EH (cell line): ENCODE measurements around the gene KEL.

Experiments
- DNase-seq: peaks from one replicate; pipeline ENCODE4 v3.0.0-alpha.2; 2015; ENCODE audit warnings: low read depth

The KEL gene

GRCh38 chr7:142962991-142963390, 828 bp upstream of the KEL start:
- DNase-seq = no peak

DNA sequence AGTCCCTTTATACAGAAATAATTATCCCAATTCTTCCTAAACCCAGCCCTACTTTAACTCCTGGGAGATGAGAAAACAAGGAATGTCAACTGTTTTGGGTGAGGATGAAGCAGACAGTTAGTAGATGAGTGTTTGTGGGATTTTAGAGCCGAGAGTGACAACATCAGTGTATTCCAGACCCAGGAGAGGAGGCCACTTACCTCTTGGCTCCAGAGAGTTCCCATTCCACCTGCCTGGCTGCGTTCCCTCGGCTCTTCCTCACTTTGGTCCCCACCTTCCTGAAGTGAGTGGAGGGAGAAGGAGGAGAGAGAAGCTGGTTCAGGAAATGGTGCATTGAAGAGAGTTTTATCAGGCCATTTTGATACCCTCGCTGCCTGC, 579 bp downstream of the KEL start:
- DNase-seq = no peak

DNA sequence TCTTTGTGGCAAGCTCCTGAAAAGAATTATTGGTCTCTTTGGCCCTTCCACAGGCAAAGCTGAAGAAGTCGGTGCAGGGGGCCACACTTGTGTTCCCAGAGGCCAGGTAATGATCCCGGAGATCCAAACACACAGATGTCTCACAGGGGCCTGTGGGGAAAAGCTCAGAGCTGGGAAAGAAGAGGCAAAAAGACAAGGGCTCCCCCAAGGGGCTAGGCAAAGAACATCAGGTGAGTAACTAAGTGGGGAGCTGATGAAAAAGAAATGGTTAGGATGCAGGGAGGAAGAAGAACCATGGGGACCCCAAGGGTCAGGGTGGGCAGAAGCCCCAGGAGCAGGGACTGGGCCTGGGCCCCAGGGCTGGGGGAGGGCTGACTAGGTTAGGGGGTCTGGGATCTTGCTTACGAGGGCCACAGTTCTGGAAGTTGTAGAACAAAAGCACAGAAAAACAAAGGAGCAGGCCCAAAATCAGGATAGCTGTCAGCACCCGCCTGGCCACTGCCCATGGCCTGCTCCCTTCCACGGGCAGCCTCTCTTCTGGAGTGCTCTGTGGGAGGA, 1.1 kb downstream of the KEL start:
- no peak for DNase-seq

- no peak for DNase-seq
Measured at GRCh38 chr7:142959202-142959601, 3.0 kb downstream of the KEL start.

GRCh38 chr7:142957723-142958122, 4.4 kb downstream of the KEL start:
- DNase-seq = no peak

DNA sequence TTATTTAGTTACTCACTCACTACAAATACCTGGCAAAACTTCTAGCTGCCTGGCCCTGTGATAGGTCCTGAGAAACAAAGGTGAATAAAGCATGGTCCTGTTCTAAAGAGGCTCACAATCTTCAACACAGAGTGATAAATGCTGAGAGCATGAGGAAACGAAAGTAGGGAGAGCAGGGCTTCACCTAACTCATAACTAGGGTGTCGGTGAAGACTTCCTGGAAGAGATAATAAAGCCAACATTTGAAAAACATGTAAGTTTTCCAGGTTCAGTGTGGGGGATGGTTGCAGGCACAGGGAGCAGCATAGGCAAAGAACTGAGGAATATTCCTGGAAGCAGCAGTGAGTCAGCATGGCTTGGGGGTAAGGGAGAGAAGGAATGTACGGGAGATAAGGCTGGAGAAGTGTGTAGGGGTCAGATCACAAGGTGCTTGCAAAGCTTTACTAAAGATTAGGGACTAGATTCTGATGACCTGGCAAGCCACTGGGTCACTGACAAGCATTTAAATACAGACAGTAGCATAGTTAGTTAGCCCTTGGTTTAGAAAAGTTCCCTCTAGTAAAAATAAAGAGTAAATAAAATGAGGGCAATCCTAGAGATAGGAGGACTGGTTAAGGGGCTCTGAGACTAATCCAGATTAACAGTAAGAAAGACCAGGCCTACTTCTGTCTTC, 5.1 kb downstream of the KEL start:
- DNase-seq = peak; percentile 16

GRCh38 chr7:142954680-142955268, 7.4 kb downstream of the KEL start:
- no peak for DNase-seq

DNA sequence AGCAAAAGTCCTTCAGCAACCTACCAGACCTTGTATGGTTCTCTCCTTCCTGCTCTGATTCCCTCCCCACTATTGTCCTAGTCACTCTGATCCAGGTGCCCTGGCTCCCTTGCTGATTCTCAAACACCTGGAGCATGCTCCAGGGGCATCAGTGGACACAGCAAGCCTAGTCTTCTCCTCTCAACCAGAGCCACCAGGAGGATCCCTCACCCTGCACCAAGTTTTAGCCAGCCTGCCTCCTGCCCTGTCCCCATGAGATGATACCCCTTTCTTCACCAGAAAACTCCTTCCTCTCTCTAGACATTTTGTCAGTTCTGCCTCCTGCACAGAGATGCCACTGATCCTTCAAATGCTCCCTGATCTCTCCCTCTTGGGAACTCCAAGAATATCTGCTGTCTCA, 11.9 kb downstream of the KEL start:
- DNase-seq = no peak

DNA sequence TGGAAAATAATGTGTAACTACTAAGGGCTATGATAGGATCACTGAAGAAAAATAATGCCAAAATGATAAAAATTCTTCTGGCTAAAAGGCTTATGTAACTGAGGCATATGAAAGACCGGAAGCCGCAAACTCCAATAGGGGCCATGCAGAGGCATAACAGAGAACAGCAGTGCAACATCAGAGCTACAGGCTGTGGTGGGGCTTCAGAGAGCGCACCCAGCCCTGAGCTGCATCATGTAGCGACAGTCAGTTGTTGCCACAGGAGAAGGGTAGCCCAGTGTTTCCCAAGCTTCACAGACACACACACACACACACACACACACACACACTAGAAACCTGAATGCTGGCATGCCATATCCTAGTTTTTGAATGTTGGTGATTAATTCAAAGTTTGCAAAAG, 13.6 kb downstream of the KEL start:
- no peak for DNase-seq

- DNase-seq = no peak
Measured at GRCh38 chr7:142945001-142945400, 17.2 kb downstream of the KEL start.

GRCh38 chr7:142943706-142944268, 18.4 kb downstream of the KEL start:
- DNase-seq = no peak

DNA sequence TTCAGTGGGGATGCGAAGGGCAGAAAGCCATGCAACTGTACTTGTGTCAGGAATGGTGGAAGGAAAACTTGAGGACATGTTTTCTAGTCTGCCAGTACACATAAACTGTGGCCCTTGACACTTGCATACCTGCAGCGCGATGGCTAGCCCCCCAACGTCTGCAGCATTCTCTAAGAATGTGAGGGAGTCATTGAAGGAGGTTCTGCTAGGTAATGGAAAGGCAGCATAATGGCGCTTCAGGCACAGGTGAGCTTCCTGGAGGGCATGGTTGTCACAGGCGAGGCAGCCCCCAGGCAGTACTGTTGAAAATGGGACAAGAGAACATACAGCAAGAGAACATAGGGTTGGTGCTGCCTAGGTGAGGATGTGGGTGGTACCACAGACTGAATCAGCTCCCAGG, 19.4 kb downstream of the KEL start:
- no peak for DNase-seq

DNA sequence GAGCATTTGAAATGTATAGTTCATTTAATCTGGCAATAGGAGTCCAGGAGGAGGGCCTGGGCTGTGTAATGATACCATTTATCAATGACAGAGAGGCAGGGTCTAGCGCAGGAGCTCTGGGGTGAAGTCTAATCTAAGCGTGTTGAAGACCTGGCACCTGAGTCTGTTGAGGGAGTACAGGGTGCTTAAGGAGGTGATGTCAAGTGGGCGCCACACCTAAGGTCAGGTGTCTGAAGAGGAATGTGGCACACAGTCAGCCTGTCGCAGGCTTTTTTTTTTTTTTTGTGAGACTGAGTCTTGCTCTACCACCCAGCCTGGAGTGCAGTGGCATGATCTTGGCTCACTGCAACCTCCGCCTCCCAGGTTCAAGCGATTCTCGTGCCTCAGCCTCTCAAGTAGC, 20.6 kb downstream of the KEL start:
- DNase-seq = no peak

- DNase-seq = no peak
Measured at GRCh38 chr7:142940966-142941535, 21.1 kb downstream of the KEL start.

GRCh38 chr7:142939226-142939910, 22.8 kb downstream of the KEL start, which contains the start of gene LLCFC1:
Gene LLCFC1 (plus strand): TSS chr7:142939484. CDS start chr7:142939622, 138 bp downstream.
- DNase-seq = no peak

DNA sequence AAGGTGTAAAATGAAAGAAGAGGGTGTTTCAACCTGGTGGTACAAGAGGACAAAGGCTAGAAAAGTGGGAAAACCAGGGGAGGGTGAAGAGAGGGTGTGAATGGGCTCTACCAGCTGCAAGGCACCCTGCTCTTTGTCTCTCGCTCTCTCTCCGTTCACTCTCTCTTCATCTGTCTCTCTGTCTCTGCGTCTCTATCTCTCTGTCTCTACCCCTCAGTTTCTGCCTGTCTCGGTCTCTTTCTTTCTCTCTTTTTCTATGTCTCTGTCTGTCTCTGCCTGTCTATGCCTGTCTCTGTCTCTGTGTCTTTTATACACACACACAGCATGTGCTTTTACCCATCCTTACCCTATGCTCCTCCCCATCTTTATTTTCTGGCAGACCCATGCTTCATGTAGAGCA, 23.6 kb downstream of the KEL start:
- no peak for DNase-seq

DNA sequence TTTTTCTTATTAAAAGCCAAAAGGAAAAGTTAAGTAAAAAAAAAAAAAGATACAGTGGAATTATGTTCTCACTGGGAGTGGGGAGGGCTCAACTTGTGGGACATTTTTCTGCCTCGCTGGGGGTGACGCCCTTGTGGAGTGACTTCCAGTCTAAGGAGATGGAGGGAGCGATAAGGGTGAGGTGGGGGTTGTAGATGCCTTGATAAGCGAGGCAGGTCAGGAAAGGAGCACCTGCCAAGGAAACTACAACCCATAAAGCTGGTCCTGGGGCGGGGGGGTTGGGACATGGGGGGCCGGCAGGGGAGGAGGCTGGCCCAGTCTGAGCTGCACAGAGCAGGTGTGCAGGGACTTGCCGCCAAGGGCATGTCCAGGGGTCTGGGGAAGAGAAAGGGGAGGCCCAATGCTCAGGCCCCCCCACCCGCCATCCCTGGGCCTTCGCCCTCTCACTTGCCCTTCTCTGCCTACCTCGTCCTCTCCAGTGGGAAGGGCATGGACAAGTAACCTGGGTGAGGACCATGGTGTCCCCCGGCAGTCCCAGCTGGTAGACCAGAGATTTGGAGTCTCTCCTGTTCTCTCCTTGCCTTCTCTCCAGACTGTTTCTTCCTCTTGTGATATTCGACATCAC, 26.1 kb downstream of the KEL start:
- no peak for DNase-seq

DNA sequence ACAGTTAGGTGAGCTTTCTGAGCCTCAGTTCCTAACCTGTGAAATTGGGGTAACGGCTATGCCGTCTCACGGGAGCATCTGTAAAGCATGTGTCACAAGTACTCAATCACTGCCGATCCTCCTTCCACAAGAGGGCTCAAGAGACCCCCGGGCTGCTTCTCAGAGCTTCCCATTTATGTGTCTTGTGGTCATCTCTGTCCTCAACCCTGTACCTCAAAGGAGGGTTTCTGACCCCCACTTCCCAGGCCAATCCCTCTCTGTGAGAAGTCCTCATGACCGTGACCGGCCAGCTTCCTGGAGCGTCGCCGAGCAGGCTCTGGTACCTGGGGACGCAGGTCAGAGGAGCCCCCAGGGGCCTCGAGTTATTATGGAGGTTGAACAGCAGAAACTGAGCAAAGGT, 28.1 kb downstream of the KEL start:
- DNase-seq = no peak

GRCh38 chr7:142933624-142934023, 28.5 kb downstream of the KEL start, which contains the start of gene TRPV5:
Gene TRPV5 (minus strand): TSS chr7:142933746. CDS start chr7:142933459, 287 bp downstream.
- DNase-seq = no peak

DNA sequence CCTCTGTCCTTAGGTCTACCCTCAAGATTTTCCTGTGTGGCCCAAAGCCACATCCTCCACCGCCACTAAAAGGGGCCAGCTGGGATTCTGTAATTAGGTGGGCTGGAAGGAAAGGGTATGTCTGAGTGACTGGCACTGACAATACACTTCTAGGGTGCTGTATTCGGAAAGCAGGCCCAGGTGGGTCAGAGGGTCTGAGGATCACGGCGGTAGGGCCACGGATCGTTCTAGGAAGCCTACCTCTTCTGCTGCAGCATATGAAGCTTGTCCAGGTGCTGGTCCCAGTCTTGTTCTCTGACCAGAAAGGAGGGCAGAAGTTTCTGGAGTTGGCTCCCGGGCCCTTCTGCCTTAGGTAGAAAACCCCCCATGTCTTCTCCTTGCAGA, 29.1 kb downstream of the KEL start:
- DNase-seq = no peak

DNA sequence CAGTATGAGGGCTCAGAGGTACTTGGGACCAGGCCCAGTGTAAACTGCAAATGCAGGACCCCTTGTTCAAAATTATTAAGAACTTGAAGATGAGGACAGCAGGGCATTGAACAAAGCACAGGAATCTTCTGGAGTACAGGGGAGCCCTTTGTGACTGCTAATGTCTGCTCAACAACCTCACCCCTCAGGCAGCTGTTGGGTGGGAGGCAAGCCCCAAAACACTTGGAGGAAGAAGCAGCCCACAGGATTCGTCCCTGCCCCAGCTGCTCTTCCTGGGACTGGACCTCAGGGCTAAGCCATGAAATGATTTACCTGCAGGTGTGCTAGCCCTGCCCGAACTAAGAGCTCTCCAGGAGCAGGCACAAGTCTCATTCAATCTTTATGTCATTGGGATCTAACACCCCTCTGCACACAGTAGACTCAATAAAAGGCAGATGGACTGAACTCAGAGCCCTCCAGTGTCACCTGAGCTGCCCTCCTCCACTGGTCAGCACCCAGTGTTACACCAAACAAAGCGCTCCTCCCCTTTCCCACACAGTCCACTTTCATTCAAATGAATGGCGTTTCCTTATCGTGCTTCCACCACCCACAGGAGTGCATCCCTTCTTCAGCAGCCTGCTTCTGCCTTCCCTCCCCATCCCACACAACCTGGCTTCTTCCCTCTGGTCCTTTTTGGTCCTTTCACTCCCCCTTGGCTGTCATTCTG, 29.6 kb downstream of the KEL start:
- DNase-seq = no peak
